Kidney capillary endothelial cell (primary cell): Measurements from ENCODE around the gene ITGAE.

Experiments
- DNase-seq: peaks from one replicate; pipeline ENCODE4 v3.0.0-alpha.2; 2018; ENCODE audit warnings: low spot score

ITGAE gene

DNA sequence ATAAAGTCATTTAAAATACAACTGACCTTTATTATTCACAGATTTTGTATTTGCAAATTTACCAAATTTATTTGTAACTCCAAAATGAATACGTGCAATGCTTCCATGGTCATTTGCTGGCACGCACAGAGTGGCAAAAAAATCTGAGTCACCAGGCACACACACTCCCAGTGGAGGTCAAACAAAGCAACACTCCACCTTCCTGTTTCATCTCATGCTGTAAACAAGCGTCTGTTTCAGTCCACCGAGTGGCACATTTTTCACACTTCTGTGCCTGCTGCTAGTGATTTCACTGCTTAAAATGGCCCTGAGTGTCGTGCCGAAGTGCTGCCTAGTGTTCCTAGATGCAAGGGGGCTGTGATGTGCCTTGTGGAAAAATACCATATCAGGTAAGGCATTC is 17.8 kb upstream of the ITGAE start:
- peak; percentile 24 for DNase-seq

DNA sequence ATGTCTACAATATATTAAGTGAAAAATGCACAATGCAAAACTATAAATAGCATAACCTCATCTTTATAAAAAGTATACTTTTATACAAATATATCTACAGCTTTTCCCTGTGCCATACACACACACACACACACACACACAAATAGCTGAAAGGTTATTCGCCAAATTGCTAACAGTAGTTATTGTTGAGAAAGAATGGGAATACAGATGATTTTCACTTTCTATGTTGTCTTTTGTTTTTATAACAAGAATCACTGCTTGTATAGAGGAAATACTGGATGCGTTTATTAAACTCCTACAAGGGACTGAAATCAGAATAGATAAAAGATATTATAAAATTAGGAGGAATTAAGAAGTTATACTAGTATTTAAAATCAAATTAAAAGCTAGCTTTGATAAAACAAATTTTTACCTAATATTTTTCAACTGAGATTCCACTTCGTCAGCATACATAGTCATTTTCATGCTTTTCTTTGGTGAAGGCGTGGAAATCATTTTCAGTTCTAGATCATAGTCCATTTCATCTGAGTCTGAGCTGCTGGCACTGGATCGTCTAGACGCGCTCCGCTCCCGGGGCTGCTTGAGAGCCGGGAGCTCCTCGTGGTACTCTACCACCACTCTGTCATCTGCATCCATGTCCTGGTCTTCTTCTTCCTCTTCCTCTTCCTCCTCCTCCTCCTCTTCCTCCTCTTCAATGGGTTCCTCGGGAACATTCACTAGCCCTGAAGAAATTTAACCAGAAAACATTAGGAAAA is 17.0 kb upstream of the ITGAE start:
- DNase-seq, result no peak

DNA sequence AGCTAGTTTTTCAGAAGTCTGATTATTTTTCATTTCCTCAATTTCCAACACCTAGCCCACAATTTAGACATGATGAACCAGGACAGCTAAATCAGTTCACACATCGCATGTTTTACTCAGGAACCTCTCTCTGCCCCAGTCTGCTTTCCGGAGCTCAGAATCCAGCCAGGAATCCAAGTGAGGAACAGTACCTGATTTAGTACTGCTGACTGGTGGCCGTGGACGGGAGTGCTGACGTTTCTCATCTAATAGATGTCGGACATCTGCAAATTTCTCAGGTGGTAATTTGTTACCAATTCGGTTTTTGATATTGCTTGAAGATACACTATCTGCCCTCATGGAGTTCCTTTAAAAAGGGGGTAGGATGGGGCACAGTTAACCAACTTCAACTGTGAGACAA is 14.9 kb upstream of the ITGAE start:
- DNase-seq, result no peak

DNA sequence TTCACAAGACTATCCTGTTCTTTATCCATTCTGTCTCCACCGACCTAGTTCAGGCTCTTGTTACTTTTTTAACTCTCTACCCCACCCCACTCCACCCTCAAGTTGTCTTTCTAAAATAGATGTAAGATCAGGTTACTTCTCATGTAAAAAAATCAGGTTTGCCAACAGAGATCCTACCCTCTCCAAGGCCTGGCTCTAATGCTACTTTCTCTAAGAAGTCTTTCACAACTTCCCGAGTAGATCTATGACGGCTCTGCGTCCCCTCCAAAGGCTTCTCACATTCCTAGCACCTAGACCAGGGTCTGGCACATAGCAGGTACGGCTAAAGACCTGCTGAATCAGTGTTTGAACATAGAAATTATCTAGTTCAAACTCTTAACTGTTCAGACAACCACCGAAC is 14.1 kb upstream of the ITGAE start:
- no peak for DNase-seq

DNA sequence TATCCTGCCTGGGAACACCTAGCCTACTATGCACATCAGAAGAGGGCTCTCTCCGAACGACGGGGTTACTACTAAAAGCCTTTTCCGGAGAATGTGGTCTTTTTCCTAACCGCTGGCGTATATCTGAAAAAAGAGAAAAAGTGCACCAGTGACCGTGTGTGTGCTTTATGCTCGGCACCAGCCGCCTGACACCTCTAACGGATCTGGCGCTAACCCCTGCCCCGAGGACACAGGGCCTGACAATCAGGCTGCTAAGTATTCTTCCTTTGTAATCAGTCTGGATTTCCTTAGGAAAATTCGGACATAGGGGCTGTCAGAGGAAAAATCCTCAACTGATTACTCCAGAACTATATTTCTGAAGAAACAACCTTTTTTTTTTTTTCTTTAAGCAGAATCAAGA is 13.4 kb upstream of the ITGAE start:
- no peak for DNase-seq

DNA sequence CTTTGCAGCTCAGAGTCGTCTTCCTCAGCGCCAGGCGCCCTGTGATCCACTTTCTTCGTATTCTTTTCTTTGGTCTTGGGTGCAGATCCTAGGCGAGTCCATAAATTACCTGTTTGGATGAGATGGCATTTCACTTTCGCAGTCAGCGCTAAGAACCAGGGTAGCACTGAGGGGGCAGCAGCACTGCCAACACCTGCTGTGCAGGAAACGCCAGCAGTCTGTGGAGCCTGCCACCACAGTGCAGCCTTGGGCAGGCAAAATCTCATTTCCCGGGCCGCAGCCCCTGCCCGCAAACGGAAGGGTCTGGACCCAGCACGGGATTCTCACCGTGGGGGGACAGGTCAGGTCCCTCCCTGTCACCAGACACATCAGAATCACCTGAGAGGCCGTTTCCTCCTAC is 12.2 kb upstream of the ITGAE start:
- no peak for DNase-seq

DNA sequence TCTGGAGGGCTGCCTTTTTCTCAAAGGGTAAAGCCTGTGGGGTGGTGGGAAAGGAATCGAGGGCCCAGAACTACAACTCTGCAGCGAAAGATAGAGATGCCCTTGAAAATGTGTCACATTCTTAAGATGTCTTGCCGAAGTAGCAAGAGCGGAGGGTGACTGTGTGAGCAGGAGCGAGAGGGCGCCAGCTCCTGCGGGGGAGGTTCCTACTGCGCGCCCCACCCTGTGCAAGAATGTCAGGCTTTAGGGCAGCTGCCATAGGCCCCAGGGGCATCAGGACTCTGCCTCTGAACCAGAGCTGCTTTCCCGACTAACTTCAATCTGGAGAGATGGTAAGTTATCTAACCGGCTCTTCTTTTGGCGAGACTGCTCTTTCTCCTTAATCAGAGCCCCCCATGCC is 11.8 kb upstream of the ITGAE start:
- no peak for DNase-seq

DNA sequence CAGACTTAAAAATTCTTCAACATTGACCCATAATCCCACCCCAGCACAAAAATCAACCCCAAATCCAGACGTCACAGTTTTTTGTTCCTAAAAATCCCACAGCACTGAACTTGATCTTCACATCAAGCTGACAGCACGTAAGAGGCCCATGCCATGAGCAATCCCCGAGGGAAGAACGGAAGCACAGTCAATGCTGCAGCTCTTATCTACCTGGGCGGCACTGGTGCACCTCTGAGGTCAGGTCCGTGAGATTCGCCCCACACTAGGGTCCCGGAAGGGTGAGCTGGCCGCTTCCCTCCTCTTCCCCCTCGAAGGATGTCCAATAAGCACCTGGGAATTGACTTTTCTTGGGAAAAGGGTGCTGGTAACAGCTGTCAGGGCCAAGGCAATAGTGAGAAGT is 11.3 kb upstream of the ITGAE start:
- no peak for DNase-seq

DNA sequence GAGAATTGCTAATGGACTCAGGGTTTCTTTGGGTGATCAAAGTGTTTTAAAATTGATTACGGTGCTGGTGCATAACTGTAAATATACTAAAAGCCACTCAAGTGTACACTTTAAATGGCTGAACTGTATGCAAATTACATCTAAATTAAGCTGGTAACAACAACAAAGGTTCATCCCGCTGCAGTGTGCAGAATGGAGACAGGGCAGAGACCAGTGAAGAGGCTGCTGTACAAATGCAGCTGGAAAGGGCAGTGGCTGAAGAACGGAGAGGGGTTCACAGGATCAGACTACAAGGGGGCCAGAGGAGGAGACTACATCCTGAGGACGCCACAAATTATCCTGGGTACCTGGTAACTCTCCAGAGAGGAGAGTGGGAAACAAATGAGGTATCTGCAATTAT is 9.0 kb upstream of the ITGAE start:
- DNase-seq, result no peak

DNA sequence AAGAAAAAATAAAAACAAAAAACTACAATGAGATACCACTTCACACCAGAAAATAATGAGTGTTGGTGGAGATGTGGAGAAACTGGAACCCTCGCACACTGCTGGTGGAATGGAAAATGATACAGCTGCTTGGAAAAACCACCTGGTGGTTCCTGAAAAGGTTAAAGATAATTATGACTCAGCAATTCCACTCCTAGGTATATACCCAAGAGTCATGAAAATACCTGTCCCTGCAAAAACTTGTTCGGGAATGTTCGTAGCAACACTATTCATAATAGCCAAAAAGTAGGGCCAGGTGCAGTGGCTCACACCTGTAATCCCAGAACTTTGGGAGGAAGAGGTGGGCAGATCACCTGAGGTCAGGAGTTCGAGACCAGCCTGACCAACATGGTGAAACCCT is 8.1 kb upstream of the ITGAE start:
- DNase-seq, result no peak

DNA sequence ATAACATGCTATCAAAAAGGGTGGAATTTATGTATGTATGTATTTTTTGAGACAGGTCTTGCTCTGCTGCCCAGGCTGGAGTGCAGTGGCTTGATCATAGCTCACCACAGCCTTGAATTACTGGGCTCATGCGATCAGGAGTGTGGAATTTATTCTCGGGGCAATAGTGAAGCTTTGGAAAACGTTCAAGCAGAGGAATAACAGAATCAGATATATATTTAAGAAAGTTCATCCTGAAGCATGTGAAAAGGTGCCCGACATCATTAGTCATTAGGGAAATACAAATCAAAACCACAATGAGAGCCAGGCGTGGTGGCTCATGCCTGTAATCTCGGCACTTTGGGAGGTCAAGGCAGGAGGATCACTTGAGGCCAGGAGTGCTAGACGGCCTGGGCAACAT is 7.7 kb upstream of the ITGAE start:
- DNase-seq, result no peak

DNA sequence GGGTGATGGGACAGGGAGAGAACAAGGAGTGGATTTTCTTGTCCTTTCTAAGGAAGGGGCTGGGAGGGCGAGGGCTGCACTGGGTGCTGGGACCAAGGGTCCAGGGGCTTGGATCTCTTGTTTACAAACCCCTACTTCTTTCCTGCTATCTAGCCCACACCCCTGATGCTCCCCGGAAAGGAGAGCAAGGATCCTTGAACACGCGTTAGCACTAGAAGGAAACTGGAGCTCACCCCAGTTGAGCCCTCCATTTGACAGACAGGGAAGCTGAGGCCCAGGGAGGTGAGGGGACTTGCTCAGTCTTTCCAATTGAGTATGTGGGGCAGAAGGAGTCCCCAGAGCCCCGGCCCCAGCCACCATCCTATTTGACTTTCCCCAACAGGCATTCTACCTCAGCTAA is 4.6 kb upstream of the ITGAE start:
- no peak for DNase-seq

DNA sequence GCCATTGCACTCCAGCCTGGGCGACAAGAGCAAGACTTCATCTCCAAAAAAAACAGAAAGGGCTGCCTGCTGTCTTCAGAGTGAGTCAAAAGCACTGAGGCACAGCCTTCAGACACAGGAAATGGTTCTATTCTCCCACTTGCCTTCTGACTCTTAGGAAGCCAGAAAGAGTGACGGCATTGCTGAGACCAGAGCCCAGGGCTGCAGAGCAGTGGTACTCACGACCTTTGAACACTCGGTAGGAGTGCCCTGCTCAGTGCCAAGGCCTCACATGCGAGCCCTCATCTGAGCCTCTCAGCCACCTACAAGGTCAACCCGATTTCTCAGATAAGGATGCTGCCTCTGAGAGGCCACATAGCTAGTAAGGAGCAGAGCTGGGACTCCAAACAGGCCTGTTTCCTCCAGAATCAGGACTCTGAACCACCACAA is 3.5 kb upstream of the ITGAE start:
- DNase-seq, result peak; percentile 20

DNA sequence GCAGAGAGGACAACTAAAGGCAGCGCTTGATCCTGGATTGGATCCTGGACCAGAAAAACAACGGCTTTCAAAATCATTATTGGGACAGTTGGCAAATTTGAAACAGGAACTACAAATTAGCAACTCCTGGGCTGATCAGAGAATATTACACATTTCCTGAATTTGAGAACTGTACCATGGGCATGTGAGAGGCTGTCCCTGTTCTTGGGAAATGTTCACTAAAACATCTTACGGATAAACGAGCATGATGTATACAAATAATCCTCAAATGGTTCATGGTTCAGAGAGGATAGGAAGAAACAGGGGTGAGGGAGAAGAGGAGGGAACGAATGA is 2.3 kb upstream of the ITGAE start:
- DNase-seq, result no peak

DNA sequence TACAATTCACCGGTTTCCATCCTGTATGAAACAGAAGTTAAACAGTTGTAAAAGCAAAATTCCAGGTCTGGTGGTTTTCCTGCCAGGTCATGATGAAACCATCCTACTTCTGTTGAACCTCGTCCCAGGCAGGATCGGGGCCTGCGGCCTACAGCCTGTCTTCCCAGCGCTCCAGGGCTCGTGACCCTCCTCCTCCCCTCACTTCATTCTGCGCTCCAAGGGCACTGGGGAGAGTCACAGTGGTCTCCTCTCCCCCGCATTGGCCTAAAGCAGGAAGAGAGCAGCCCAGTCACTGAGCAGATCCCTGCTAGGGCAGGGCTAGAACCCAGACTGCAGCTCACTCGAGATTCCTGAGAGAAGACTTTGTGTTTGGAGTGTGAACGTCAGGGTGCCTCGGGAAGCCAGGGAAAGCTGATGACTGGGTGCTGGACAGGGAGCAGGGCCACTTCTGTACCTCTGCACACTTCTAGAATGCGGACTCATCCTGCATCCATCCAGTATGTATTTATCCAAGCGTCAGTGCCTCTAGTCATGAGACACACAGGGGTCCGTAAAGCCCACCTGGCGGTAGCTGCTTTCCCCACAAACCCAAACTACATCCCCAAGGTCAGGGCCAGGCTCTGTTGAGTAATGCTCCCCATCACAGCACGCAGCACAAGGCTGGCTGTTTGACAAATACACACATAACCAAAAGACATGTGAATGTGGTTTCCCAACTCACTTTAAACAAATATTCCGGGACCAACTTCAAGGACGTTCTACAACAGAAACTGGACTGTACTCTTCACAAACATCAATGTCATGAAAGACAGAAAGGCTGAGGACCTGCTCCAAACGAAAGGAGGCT is 1.7 kb upstream of the ITGAE start:
- no peak for DNase-seq

DNA sequence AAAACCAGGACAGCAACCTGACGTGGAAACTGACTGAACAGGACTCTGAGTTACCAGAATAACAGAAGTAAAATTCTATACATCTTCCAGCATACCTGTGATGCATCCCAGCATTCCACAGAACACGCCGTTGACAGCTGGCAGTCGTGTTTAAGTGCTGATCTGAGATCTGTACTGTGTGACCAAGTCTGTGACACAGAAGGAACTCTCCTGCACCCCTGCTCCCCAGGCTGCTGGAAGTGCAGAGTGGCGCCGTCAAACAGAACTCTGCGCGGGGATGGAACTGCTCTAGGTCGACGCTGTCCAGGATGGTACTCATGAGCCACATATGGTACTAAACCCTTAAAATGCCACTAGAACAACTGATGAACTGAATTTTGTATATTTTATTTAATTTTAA is 804 bp upstream of the ITGAE start:
- DNase-seq, result no peak

DNA sequence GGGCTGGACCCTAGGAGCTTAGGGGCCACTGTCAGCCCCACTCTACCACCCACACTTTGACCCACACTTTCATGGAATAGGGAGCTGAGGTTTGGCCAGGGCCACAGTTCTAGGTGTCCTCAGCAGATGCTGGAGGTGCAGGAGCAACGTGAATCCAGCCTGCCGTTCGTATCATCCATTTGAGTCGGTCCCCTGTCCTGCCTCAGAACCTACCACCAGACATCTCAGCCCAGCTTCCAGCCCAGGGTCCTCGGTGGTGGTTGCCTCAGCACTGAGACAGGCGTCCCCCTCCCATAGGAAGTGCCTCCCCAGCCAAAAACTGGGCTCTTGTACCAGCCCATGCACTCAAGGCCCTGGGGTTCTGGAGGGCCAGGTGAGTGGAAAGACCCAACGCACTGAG is 359 bp upstream of the ITGAE start:
- no peak for DNase-seq

DNA sequence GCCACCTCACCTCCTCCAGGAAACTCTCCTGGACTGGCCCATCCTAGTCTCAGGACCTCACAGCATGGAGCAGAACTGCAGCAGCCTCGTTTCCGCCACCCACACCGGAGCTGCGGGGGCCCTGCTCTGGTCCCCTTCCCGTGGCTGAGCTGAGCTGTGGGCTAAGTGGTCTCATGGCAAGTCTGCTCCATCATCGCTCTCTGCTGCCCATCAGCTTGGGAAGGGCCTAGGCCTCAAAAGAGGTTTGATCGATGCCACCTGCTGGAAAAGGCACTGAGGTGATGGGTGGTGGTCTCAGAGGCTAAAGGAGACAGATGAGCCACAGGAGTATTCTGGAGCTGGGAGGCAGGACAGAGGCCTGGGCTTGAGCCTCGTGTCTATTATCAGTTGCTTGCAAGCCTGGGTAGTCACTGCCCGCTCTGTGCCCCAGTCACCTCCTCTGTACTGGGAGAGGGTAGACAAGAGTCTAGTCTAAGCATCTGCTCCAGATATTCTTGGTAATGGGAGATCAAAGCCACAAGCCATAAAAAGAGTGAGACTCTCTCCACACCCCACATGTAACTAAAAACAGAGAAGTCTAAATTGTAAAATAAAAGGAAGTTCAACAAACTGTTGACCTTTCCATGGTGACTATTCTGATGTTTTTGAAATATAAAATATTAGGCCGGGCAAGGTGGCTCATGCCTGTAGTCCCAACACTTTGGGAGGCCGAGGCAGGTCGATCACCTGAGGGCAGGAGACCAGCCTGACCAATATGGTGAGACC is 1.6 kb downstream of the ITGAE start:
- DNase-seq, result no peak

DNA sequence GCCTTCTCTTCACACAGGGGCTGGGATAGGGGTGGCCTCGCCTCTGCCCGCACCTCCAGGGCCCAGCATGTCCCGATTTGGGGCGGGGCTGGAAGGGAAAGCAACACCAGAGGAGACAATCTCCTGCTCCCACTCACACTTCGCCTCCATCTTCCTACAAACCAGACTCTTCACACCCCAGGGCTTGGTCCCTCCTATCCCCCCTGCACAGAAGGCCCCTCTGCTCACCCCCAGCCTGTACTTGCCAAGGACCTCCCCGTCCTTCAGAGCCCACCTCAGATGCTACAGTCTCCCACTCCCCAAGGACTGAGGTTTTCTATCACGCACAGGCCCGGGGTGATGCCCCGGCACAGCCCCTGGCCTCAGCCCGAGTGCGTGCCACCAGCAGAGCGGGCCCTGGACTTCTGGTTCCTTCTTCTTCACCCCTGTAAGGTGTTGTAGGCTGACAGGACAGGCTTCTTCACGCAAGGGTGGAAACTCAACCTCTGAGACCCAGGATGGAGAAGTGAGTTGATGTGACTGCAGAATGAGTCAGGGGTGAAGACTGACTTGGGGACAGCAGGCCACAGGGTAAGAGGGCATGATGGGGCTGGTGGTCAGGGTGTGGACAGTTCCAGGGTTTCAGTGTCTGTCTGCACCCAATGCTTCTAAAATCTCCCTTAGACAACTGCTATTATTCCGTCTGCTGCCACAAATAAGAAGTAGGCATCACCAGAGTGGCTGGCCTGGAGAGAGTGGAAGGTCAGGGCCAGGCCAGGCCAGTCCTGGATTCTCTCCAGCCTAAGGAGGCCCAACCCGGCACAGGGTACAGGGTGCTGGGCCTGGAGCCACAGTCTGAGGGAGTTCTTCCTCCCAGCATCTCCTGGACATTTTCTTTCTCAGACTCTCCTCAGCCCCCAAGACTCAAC is 2.5 kb downstream of the ITGAE start:
- no peak for DNase-seq

DNA sequence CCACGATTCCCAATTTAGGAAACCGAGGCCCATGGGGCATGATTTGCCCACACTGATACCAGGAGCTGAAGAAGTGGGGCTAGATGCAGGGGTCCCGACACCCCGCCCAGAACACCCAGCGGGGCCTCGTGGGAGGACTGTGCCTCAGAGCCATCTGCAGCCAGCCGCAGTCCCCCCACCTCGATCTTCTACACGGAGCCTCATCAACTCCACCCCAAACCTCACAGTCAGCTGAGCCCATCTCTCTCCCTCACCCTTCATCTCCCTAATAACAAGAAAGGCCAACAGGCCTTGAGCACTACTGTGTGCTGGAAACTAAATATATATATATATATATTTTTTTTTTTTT is 4.2 kb downstream of the ITGAE start:
- no peak for DNase-seq

DNA sequence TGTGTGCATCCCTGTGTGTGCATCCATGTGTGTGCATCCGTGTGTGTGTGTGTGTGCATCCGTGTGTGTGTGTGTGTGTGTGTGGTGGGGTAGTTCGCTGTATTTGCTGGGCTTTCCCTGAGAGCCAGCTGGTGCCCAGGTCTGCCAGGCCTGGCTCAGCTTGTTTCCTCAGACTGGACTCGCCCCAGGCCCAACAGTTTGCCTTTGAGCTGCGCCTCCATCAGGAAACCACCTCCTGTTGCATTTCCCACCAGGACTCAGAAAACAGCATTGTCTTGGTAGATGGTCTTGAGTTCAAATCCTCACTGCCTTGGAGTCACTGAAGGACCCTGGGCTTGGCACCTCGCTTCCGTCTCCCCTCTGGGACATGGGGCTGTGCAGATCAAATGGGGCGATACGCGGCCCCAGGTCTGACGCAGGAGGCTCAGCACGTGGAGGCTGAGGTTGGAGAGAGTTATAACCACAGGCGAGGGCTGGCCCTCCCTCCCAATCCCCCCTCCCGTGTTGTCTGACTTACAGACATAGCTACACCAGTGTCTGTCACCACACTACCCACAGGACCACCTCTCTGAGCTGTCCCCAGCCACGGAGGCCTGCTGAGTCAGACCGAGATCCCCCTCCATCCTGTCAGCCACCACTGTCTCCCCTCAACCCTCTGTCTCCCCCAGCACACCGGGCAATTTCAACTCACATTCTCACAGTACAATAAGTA is 4.7 kb downstream of the ITGAE start:
- DNase-seq, result no peak
